CD4-positive, alpha-beta T cell treated with Interleukin-1 beta for 1 hour (primary cell): Measurements from ENCODE around the gene TERB1.
"Not testable (repeated sequence)": the region's sequence is repeated elsewhere in the genome, so short reads cannot be mapped to it uniquely, and the experiment has no call there.

ENCODE experiments used
- DNase-seq, 2 donors: peaks; one replicate each; pipeline ENCODE4 v3.0.0-alpha.2; 2020 to 2022

The TERB1 gene

DNA sequence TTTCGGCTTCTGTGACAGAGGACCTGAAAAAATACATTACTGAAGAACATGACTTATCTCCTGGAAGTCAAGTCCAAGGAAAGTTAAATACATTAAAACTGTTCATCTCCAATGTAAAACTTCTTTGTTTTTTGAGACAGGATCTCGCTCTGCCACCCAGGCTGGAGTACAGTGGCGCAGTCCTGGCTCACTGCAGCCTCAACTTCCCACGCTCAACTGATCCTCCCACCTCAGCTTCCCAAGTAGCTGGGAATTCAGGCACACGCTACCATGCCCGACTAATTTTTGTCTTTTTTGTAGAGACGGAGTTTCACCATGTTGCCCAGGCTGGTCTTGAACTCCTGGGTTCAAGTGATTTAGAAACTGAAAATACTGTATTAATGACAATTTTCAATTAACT is 9.7 kb upstream of the TERB1 start:
- DNase-seq, result no peak

DNA sequence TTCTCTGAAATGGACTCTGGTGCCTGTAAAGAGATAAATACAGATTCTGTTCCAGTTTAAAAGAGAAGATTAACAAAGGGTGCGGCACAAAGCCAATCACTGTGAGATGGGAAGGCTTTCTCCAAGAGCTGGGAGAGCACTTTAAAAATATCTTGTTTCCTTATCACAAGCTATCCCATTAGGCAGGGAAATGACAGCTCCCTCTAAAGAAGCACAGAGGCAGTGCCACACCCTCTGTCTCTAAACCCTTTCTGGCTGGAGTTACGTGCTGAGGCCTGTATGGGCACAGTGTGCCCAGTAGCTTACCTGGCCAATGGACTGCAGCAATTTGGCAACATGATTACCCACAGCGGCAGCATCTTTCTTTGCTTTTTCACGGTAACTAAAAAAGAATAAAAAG is 9.0 kb upstream of the TERB1 start:
- DNase-seq, result no peak

DNA sequence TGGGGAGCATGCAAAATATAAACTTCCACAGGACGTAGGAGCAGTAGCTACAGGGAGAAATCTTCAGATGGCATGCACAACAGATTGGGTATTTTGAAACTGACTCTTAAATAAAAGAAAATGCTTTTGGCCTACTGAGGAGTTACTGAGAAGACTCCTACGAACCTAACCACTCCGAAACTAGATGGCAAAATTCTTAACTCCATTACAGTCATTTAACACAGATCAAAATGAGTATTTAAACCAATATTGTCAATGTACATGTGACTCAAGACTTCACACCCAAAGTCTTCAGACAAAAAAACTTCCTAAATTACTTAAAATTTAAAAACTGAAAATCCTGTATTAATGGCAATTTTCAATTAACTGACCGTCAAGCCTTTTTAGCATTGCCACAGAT is 8.4 kb upstream of the TERB1 start:
- no peak for DNase-seq

DNA sequence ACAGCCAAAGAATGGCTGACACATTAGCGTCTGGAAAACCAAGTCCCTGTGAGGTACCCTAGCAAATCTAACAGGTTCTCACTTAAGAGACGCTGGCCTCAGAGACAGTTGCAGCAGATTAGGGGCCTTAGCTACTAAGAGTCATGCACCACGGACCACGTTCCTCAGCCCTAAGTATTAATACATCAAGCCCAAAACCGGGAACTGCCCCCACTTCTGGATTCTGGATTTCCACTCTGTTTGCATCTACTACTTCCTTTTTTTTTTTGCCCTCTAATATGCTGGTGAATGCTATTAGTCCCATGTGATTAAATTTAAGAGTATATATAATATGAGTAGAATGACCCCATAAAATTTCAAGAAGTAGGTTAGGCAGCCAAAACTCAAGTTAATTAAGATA is 775 bp upstream of the TERB1 start:
- DNase-seq, result no peak

DNA sequence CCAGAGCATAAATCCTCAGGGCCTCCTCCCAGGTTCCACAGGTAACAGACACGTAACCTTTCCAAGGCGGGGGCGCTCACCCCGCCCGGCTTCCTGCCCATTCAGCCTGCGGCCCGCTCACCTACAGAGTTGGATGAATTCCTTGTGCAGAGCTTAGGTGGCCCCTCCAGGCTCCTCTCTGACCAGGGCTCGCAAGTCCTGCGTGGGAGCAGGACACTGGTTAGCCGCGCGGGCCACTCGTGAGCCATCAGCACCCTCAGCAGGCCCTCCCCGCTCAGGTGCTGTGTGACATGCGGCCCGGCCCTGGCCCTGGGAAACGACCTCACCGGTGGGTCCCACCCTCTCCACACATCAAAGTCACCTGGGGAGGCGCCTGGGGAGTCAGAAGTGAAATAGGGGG is 528 bp downstream of the TERB1 start:
- DNase-seq, result no peak

DNA sequence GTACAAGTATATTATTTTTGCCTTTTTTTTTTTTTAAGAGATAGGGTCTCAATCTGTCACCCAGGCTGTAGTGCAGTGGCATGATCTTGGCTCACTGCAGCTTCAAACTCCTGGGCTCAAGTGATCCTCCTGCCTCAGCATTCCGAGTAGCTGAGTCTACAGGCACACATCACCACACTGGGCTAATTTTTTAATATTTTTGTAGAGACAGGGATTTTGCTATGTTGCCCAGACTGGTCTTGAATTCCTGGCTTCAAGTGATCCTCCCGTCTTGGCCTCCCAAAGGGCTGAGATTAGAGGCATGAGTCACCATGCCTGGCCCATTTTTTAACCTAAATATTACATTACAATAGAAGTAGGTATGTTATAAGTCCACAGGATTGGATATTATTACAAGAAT is 3.2 kb downstream of the TERB1 start:
- DNase-seq, result no peak

DNA sequence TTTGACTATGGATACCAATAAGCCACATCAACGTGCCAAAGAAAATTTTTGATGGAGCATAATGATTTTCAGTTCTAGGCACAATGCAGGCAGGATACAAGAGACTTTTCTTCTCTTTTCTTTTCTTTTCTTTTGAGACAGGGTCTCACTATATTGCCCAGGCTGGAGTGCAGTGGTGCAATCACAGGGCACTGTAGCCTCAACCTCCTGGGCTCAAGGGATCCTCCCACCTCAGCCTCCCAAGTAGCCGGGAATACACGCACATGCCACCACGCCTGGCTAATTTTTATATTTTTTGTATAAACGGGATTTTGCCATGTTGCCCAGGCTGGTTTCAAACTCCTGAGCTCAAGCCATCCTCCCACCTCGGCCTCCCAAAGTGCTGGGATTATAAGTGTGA is 7.4 kb downstream of the TERB1 start:
- not testable (repeated sequence) for DNase-seq

DNA sequence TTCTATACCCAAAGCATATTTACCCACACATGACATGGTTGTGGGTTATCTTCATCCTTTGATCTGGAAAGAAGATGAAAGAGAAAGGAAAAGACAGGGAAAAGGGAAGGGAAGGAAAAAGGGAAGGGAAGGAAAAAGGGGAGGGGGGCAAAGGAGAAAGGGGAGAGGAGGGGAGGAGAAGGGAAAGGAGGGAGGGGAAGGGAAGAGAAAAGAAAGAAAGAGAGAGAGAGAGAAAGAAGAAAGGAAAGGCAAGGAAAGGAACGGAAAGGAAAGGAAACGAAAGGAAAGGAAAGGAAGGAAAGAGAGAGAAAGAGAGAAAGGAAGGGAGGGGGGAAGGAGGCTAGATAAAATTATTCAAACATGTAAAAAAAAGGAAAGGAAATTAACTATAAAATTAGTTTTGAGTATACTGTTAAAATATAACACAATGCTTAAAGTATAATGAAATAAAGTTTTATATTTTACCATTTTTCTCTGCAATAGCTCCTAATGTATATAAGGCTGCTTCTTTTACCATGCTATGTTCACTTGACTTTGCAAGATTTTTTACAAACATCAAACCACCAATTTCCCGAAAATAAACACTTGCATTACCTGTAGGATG is 11.2 kb downstream of the TERB1 start:
- no peak for DNase-seq

DNA sequence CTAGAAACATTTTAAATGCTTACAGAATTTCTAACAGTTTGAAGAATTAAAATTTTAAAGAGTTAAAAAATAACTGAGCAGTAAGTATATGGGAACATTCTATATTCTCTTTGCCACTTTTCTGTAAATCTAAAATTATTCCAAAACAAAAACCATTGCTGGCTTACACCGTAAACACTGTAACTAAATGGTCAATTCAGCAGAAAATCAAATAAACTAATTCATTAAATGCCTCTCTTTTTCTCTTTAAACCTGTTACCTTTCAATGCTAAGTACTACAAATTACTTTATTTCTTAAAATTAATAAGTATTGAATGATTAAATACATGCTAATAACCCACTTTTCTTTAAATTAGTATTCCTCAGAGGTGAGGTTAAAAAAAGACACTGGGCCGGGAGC is 14.0 kb downstream of the TERB1 start:
- DNase-seq, result no peak

DNA sequence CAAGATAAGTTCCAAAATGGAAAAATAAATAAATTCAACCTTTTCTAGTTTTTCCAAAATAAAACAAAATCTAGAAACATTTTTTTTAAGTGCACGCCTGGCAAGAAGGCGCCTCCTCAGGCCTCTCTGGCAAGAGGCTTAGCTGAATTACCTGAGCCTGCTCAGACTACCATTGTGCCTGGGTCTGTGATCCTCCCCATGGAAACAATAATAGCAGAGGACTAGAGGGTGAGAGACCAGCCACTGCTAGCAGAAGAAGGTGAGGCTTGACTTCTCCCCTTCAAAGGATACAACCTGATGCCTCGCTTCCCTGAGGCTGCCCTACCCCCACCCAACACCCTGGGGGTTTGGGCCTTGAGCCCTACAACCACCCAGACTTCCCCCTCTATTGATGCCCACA is 14.8 kb downstream of the TERB1 start:
- DNase-seq, result no peak

DNA sequence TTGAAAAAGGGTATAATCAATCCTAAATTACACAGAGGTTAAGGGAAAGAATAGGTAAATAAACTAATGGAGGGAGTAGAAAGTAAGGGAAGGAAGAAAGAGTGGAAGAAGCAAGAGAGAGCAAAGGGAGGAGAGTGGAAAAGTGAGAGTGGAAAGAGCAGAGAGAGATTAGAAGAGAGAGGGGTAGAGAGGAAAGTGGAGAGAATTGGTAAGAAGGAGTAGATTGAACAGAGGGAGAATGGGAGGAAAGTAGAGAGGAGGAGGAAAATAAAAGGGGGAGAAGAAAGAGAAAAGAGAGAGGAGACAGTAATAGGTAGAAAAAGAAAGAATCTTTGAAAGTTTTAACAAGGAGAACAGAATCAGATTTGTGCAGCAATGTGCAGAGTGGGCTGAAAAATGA is 24.9 kb downstream of the TERB1 start:
- no peak for DNase-seq

DNA sequence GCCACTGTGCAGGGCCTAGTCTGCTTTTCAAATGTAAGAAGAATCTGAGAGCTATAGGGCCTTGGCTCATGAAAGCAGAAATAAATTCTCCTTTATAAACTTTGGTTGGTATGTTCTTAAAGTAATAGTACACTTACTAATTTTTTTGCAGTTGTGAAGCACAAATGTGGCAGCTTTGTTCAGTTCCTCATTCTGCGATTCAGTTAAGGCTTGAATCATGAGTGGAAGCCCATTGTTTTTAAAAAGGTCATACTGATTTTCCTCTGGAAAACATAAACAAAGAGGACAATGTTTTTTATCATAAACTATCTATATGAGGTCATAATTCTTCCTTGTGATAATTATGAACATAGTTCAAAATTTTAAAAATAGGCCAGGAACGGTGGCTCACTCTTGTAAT is 26.4 kb downstream of the TERB1 start:
- no peak for DNase-seq

DNA sequence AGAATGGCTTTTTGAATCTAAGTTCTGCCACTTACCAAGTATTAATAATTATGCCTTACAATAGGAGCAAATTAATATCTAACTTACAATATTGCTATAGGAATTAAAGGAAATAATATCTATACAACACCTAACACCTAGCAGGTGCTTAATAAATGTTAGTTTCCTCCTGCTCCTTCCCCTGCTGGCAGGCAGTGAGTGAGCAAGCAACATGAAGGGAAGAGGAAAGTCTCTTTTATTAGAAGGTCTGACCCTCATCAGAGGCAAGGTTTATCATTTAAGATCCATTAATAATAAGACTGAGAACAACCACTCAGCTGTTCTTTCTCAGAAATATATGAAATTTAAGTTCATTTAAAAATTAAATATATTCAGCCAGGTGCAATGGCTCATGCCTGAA is 43.3 kb downstream of the TERB1 start:
- no peak for DNase-seq

DNA sequence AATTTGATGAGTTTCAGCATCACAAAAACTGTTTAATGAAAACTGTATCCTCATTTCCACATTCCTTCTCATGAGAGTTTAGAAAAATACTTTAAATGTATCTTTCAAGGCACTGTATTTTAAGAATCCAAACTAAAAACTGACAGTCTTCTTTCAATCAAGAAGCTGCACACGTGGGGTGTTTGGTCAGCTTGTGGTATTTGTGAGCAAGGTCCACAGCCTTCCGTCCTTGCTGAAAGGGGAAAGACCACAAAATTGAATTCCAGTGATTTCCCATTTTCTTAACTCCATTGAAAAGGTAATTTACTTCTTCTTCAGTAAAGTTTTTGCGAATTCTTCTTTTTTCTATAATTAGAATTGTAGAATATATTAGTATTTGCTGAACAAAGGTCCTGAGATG is 46.6 kb downstream of the TERB1 start:
- DNase-seq, result no peak

DNA sequence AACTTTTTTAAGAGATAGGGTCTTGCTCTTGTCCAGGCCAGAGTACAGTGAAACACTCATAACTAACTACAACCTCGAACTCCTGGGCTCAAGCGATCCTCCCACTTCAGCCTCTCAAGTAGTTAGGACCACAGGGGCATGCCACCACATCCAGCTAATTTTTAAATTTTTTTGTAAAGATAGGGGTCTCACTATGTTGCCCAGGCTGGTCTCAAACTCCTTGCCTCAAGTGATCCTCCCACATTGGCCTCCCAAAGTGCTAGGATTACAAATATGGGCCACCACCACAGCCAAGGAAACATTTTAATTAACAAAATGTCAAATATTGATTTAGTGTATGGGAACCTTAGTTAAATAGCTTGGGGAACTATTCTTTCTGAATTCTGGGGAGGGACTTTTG is 47.2 kb downstream of the TERB1 start:
- DNase-seq, result no peak

DNA sequence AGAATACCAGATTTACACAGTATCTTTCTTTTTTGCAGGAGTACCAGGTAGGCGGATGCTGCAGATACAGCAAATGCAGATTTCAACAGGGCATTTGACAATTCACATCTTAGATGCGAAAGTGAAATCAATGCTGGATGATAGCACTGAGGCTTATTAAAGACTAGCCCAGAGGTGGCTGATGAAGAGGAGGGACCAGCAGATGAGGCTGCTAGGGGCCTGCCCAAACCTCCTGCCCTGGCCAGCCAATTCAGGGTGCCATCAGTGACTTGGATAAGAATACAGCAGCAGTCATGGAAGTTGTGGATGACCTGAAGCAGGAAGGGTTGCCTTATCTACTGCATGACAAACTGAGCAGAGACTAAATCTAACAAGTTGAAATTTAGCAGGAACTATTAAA is 48.4 kb downstream of the TERB1 start:
- DNase-seq, result no peak

DNA sequence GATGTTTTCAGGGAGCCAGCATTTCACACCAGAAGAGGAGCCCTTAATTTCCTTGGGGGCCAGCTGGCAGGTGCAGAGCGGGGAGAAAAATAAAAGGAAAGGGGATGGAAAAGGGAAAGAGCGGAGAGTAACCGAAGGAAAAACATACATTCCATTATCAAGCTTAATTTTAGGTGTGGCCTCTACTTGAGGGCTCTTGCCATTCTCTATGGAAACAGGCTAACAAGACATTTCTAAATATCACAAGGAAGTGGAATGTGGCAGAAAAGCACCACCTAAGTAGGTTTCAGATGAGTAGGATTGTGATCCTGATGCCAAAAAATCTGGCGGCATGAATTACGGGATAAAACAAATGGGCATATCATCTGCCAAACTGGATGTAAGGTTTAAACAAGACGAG is 49.0 kb downstream of the TERB1 start:
- no peak for DNase-seq

DNA sequence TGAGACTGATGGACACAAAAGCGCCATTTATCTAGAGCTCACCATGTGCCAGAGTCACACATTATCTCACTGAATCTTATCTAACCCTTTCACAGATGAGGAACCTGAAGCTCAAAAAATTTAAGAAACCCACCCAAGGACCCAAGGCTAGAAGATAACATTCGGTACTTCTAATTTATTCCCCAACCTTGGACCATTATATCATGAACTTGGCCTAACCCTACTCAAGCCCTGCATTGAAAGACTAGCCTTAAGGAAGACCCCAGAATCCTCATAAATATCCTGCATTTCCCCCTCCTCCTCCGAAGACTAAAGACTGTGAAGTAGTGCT is 49.4 kb downstream of the TERB1 start:
- no peak for DNase-seq

DNA sequence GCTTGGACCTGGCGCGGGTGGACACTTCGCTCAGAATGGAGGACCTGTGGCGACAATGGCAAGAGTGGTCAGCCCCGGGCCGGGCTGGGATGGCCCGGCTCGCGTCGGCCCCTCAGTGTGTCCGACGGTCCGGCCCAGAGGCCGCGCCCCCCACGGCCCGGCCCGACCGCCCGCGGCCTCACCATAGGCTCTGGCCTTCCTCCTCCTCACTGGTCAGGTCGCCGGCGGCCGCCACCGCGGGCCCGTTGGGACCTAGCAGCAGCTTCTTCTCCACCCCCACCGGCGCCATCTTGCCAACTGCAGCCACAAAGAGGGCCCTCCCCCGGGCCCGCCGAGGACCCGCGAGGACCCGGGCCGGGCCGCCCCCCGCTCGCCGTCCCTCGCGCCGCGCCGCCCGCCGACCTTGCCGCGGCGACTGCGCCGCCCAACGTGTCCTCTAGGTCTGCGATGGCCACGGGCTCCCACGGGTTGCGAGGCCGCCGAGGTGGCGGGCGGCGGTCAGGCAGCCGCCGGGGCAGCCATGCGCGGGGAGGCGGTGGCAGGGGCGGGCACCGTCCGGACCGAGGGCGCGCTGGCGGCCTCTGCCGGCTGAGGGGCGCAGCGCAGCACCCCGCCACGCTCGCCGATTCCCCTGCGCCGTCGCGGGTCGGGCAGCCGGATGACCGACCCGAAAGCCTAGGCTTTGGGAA is 49.9 kb downstream of the TERB1 start, which contains the start of gene DYNC1LI2:
Gene DYNC1LI2, minus strand, starts transcription at position 307 of the 689 bp plus-strand sequence. Its CDS starts 18 bp downstream, at position 289.
- peak; percentile 82 to 83 for DNase-seq

DNA sequence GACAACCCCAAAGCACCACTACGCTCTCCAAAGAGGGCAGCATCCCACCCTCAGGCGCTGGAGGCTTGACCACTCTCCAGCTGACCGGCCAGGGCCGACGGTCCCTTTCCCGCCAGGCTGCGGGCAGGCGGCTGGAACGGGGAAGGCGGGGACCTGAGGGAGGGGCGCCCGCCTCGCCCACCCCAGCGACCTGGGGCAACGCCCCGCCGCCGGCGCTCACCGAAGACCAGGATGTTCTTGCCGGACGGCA is 50.4 kb downstream of the TERB1 start:
- DNase-seq, result no peak

DNA sequence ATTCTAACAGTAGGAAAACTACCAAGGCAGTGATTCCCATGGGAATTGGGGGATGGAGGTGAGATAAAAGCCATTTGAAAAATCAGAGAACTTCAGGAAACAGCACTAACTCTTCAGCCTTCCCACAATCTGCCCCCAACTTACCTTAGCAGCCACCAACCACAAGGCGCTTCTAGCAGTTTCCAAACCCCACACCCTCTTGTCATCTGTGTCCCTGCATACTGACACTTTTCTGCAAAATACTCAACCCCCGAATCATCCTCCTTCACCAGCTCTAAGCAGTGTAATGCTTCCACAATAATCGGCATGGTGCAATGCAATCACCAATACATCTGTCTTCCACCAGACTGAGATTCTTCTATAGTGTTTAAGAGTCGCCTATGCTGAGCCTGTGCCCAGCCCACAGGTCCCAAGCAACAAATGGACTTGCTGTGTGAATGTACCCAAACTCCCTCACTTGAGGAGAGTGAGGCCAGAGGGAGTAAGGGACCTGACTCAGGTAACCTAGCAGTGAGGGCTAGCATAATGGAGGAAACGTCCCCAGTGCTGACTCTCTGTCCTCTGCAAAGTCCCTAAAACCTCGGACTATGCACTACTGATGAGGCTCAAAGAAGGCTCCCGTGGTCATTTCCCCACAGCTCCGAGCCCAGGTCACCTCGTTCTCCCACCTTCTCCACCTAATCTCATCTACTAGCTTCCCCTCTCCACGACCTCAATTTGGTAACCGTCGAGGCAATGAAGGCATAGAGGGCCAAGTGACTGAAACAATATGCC is 50.9 kb downstream of the TERB1 start:
- DNase-seq, result no peak

DNA sequence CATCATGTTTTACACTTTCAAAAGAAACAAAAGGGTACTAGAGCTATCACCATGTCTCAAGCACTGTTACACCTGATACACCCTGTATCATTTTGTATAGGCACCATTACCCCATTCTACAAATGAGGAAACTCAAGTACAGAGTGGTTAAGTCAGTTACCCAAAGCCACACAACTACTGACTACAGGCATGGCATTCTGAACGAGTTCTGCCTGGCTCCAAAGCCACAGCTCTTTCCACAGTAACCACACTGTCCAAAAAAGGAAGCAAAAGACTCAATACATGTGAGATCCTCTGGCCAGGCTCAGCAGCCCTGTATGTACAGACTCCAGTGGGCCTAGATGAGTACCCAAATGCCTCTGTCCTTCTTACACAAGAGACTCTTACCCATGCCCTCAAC is 54.7 kb downstream of the TERB1 start:
- DNase-seq, result peak; percentile 17 to 24

DNA sequence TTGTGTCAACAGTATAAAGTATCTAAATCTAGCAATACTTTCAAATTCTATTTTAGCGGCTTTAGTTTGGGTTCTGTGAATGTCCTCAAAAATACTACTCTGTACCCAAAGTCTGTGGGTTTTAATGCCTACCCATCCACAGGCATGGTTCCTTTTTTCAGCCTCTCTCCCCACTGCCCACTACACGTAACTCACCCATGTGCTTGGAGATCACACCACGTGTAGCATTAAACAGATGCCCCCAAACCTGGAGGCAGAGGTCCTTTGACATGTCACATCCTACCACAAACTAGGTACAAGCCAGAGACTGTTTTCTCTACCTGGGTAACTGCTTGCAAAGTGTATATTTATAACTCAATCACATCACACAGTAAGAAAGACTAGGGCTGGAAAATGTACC is 55.3 kb downstream of the TERB1 start:
- DNase-seq, result no peak

DNA sequence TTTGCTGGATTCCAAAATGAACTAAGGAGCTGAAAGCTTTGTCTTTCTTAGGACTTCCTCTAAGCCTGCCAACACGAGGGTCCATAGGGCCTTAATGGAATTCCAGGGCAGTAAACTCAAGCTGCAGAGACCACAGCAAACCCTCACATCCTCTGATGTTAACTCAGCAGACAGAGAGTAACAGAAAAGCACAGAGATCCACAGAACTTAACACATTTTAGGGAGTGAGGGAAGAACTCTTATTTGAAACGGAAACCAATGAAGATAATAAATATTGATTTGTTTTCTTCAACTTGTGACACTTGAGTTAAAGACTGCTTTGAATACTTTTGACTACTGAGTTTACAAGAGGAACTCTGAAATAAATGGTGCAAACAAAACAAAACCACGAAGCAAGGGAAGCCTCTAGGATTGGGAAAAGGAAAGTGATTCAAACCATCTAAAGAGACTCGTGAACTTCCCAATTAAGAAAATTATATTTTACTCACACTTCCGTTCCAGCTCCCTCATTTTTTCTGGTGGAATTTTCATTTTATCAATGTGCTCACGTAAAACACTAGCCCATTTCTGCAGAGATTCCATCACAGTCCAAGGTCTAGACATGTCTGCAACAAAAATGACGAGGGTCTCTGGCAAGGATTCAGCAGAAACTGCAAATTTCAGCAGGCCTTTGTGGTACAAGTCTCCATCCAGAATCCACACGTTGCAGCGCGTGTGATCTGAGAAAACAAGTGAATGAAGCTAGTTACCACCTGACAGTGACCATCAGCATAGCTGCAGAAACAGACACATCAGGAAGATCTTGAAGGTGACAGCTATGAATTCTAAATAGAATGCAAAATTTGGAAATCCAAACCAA is 59.2 kb downstream of the TERB1 start:
- DNase-seq, result no peak
